Stimulated activated naive CD4-positive, alpha-beta T cell (primary cell): ENCODE data around the gene PACRGL.
"Not testable (repeated sequence)": the region's sequence is repeated elsewhere in the genome, so short reads cannot be mapped to it uniquely, and the experiment has no call there.

Experiments
- DNase-seq, 6 experiments: peaks; one replicate each; lab custom pipeline; 2025; lab: John Stamatoyannopoulos, UW

PACRGL gene

GRCh38 chr4:20723463-20723862 lies 23.2 kb downstream of the PACRGL start:
- no peak for DNase-seq

GRCh38 chr4:20724915-20725314 lies 24.7 kb downstream of the PACRGL start:
- no peak for DNase-seq

- DNase-seq: no peak
Observed at GRCh38 chr4:20735931-20736330, 35.7 kb downstream of the PACRGL start.

- DNase-seq: not testable (repeated sequence)
Observed at GRCh38 chr4:20746000-20746399, 45.7 kb downstream of the PACRGL start.

GRCh38 chr4:20752641-20753040 lies 52.4 kb downstream of the PACRGL start:
- no peak for DNase-seq

GRCh38 chr4:20754036-20754435 lies 53.8 kb downstream of the PACRGL start:
- no peak for DNase-seq

GRCh38 chr4:20760053-20760452 lies 59.8 kb downstream of the PACRGL start:
- no peak for DNase-seq

- DNase-seq: no peak
Observed at GRCh38 chr4:20761382-20761781, 61.1 kb downstream of the PACRGL start.

GRCh38 chr4:20761826-20762225 lies 61.6 kb downstream of the PACRGL start:
- DNase-seq: no peak

GRCh38 chr4:20764366-20764992 lies 64.2 kb downstream of the PACRGL start:
- no peak for DNase-seq

GRCh38 chr4:20773144-20773997 lies 73.1 kb downstream of the PACRGL start:
- DNase-seq: peak in 1 of 6 experiments; percentile 12

GRCh38 chr4:20778896-20779295 lies 78.6 kb downstream of the PACRGL start:
- no peak for DNase-seq

GRCh38 chr4:20783134-20783533 lies 82.9 kb downstream of the PACRGL start:
- not testable (repeated sequence) for DNase-seq

GRCh38 chr4:20787940-20788665 lies 87.8 kb downstream of the PACRGL start:
- DNase-seq: no peak
